Keratinocyte (primary cell): ENCODE results near the gene FLNC. TPM values are rescaled to one million over a fixed set of nuclear protein-coding genes. Genes with fewer than 3 reads are reported as not detected.

Source experiments
- DNase-seq: peaks from one replicate; pipeline ENCODE4 v3.0.0-alpha.2; 2011; ENCODE audit warnings: low read depth, missing footprints, low spot score
- FAIRE-seq: peaks from 2 replicates; lab custom pipeline; 2011; peaks lifted over from hg19 to GRCh38; lab: Jason Lieb, UNC
- H2AFZ ChIP-seq: 2 replicates; pipeline ENCODE4 v1.6.0; 2012; ENCODE audit warnings: low read length, control low read depth, inconsistent platforms; ENCODE audit not compliant: control insufficient read depth
- H3K27ac ChIP-seq: 2 replicates; pipeline ENCODE4 v1.5.1; 2011; ENCODE audit warnings: low read length; ENCODE audit not compliant: control insufficient read depth, insufficient read depth
- H3K27me3 ChIP-seq: 3 replicates; pipeline ENCODE4 v1.6.0; 2011; ENCODE audit warnings: low read length; ENCODE audit not compliant: control insufficient read depth, insufficient read depth; ENCODE audit errors: extremely low read depth
- H3K36me3 ChIP-seq, 2 experiments: 2 replicates in 1 of 2; 3 replicates in 1 of 2; pipeline ENCODE4 v1.5.1; 2011; ENCODE audit warnings: low read length in 2 of 2, mild to moderate bottlenecking in 1 of 2; ENCODE audit not compliant: control insufficient read depth in 2 of 2, insufficient read depth in 2 of 2; ENCODE audit errors: extremely low read depth in 1 of 2
- H3K4me1 ChIP-seq: 3 replicates; pipeline ENCODE4 v1.5.1; 2011; ENCODE audit warnings: low read length; ENCODE audit not compliant: control insufficient read depth, insufficient read depth; ENCODE audit errors: extremely low read depth
- H3K4me2 ChIP-seq: 3 replicates; pipeline ENCODE4 v1.6.0; 2011; ENCODE audit warnings: low read depth, low read length; ENCODE audit not compliant: control insufficient read depth, insufficient read depth; ENCODE audit errors: extremely low read depth
- H3K4me3 ChIP-seq, 3 experiments: fragments of 200-600 bp in 1 of 3; sonication (generic) in 1 of 3; 2 replicates in 2 of 3; 3 replicates in 1 of 3; pipeline ENCODE4 v1.5.1; 2011 to 2016; ENCODE audit warnings: low read length in 3 of 3, mild to moderate bottlenecking in 3 of 3, control low read depth in 2 of 3, inconsistent platforms in 1 of 3, low read depth in 1 of 3, mixed read lengths in 1 of 3, mixed run types in 1 of 3, moderate library complexity in 1 of 3; ENCODE audit not compliant: control insufficient read depth in 2 of 3, insufficient read depth in 2 of 3; ENCODE audit errors: extremely low read depth in 1 of 3
- H3K79me2 ChIP-seq: 2 replicates; pipeline ENCODE4 v1.6.0; 2012; ENCODE audit warnings: low read length; ENCODE audit not compliant: control insufficient read depth, insufficient read depth
- H3K9ac ChIP-seq: 3 replicates; pipeline ENCODE4 v1.6.0; 2011; ENCODE audit warnings: low read length; ENCODE audit not compliant: control insufficient read depth, insufficient read depth; ENCODE audit errors: extremely low read depth
- H3K9me1 ChIP-seq: 3 replicates; pipeline ENCODE4 v1.6.0; 2011; ENCODE audit warnings: low read length; ENCODE audit not compliant: control insufficient read depth, insufficient read depth; ENCODE audit errors: extremely low read depth
- H3K9me3 ChIP-seq: 2 replicates; pipeline ENCODE4 v1.5.1; 2012; ENCODE audit warnings: low read depth, low read length; ENCODE audit not compliant: control insufficient read depth
- H4K20me1 ChIP-seq: 3 replicates; pipeline ENCODE4 v1.6.0; 2011; ENCODE audit warnings: low read length; ENCODE audit not compliant: control insufficient read depth, insufficient read depth; ENCODE audit errors: extremely low read depth
- EZH2 ChIP-seq: IDR thresholded peaks from one replicate; pipeline ENCODE4 v1.6.1; 2012; ENCODE audit warnings: inconsistent platforms, mild to moderate bottlenecking, low read length, moderate library complexity
- dilution Hi-C: fragments of 300-500 bp; cut with MboI; formaldehyde crosslinking; loops from one replicate; pipeline ENCODE4 v1.7.0; 2020; ENCODE audit warnings: low sequenced_read_pairs; ENCODE audit not compliant: extremely low pct_ligation_motif_present
- polyA plus RNA-seq, 5 experiments: library from polyadenylated mRNA; depleted of rRNA in 3 of 5; stranded (reverse) in 3 of 5; stranded (forward) in 1 of 5; unstranded in 1 of 5; fragments of >200 nt; gene quantifications; 1 replicate in 1 of 5; 2 replicates in 3 of 5; 3 replicates in 1 of 5; pipeline versions ENCODE4 v1.2.1 to v1.2.3, GENCODE V29; 2011 to 2012; ENCODE audit warnings: missing spikeins in 2 of 5, low read depth in 1 of 5, low replicate concordance in 1 of 5
- TF ChIP-seq, protein P1 (sequence below), 3 experiments: IDR thresholded peaks in 1 of 3; conservative IDR thresholded peaks in 1 of 3; optimal IDR thresholded peaks in 1 of 3; 2 replicates in 2 of 3; 3 replicates in 1 of 3; pipeline versions ENCODE3 to v1.5.1; 2011; ENCODE audit warnings: low read length in 3 of 3, mild to moderate bottlenecking in 3 of 3, moderate library complexity in 2 of 3, control low read depth in 1 of 3, inconsistent platforms in 1 of 3; ENCODE audit not compliant: insufficient read depth in 2 of 3; ENCODE audit errors: extremely low read depth in 1 of 3

The FLNC gene
- polyA plus RNA-seq, 1 donor (not counting 4 experiments of a cell fraction or from before 2014, with no cell fraction given): 0.03 TPM

DNA sequence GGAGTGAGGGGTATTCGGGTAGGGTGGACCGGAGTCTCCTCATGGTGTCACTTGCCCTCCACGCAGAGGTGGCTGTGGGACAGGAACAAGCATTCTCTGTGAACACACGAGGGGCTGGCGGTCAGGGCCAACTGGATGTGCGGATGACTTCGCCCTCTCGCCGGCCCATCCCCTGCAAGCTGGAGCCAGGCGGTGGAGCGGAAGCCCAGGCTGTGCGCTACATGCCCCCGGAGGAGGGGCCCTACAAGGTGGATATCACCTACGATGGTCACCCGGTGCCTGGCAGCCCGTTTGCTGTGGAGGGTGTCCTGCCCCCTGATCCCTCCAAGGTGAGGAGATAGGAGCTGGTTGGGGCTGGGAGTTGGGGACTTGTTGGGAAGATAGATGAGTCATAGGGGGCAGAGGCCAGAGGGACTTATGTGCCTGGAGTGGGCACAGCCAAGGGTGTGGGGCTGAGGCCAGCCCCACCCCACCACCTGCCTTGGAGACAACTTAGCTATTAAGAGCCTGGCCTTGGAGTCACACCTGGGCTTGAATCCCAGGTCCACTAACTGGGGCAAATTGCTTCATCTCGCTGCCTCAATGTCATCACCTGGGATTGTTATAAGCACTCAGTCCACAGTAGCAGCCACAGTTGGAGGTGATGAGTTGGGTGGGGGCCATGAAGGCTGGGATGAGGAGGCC lies 13.9 kb downstream of the FLNC start:
- no peak overlapping the region for H3K27ac ChIP-seq
- H3K9ac ChIP-seq: no peak overlapping the region
- H3K9me1 ChIP-seq: no peaks in the 10 kb centered on the region
- H3K27me3 ChIP-seq: no peaks in the 10 kb centered on the region
- no peaks in the 10 kb centered on the region for H3K79me2 ChIP-seq
- no peaks in the 10 kb centered on the region for H4K20me1 ChIP-seq
- H3K9me3 ChIP-seq: no peaks in the 10 kb centered on the region
- dilution Hi-C loops: no loop called here
- no peak for FAIRE-seq
- H3K4me1 ChIP-seq: no peaks in the 10 kb centered on the region
- DNase-seq: no peak
- no peak overlapping the region for H3K4me3 ChIP-seq
- TF ChIP-seq, protein P1, sequence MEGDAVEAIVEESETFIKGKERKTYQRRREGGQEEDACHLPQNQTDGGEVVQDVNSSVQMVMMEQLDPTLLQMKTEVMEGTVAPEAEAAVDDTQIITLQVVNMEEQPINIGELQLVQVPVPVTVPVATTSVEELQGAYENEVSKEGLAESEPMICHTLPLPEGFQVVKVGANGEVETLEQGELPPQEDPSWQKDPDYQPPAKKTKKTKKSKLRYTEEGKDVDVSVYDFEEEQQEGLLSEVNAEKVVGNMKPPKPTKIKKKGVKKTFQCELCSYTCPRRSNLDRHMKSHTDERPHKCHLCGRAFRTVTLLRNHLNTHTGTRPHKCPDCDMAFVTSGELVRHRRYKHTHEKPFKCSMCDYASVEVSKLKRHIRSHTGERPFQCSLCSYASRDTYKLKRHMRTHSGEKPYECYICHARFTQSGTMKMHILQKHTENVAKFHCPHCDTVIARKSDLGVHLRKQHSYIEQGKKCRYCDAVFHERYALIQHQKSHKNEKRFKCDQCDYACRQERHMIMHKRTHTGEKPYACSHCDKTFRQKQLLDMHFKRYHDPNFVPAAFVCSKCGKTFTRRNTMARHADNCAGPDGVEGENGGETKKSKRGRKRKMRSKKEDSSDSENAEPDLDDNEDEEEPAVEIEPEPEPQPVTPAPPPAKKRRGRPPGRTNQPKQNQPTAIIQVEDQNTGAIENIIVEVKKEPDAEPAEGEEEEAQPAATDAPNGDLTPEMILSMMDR (optimal IDR thresholded peaks at IDR 0.05 in 1 of 3, IDR thresholded peaks at IDR 0.05 in 1 of 3, conservative IDR thresholded peaks at IDR 0.05 in 1 of 3; ENCODE audit: extremely low read depth in 1 of 3, insufficient read depth in 2 of 3, low read length in 3 of 3): no peak
- no peak for TF ChIP-seq EZH2
- H2AFZ ChIP-seq: no peak overlapping the region
- H3K4me2 ChIP-seq: no peak overlapping the region
- no peaks in the 10 kb centered on the region for H3K36me3 ChIP-seq

DNA sequence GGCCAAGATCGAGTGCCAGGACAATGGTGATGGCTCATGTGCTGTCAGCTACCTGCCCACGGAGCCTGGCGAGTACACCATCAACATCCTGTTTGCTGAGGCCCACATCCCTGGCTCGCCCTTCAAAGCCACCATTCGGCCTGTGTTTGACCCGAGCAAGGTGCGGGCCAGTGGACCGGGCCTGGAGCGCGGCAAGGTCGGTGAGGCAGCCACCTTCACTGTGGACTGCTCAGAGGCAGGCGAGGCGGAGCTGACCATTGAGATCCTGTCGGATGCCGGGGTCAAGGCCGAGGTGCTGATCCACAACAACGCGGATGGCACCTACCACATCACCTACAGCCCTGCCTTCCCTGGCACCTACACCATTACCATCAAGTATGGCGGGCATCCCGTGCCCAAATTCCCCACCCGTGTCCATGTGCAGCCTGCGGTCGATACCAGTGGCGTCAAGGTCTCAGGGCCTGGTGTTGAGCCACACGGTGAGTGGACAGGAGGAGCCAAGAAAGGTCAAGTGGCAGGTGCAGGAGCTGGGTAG lies 14.6 kb downstream of the FLNC start:
- DNase-seq (no peak), FAIRE-seq (no peak)
- dilution Hi-C loops: no loop called here
- Histone ChIP-seq H3K9me3 (no peaks in the 10 kb centered on the region), H3K9me1 (no peaks in the 10 kb centered on the region), H4K20me1 (no peaks in the 10 kb centered on the region), H3K27me3 (no peaks in the 10 kb centered on the region), H3K4me3 (no peak overlapping the region), H3K36me3 (no peaks in the 10 kb centered on the region), H3K4me2 (no peak overlapping the region), H3K27ac (no peak overlapping the region), H3K4me1 (no peaks in the 10 kb centered on the region), H2AFZ (no peak overlapping the region), H3K79me2 (no peaks in the 10 kb centered on the region), H3K9ac (no peak overlapping the region)
- TF ChIP-seq, protein P1 (optimal IDR thresholded peaks at IDR 0.05 in 1 of 3, IDR thresholded peaks at IDR 0.05 in 1 of 3, conservative IDR thresholded peaks at IDR 0.05 in 1 of 3; ENCODE audit: extremely low read depth in 1 of 3, insufficient read depth in 2 of 3, low read length in 3 of 3): no peak
- TF ChIP-seq EZH2: no peak
